Uterus (tissue), 2 donors: ENCODE measurements around the gene CADM4.

Experiments used
- CTCF ChIP-seq, 4 experiments: fragments of 200-600 bp in 2 of 4; fragments of 450-650 bp in 2 of 4; sonication (generic) in 2 of 4; IDR thresholded peaks; one replicate each; pipeline ENCODE4 v1.5.1; 2016 to 2019; ENCODE audit warnings: antibody characterized with exemption in 4 of 4, mild to moderate bottlenecking in 2 of 4, moderate library complexity in 1 of 4
- POLR2A ChIP-seq, 2 donors: fragments of 450-650 bp; IDR thresholded peaks; one replicate each; pipeline ENCODE4 v1.6.1; 2016; ENCODE audit warnings: antibody characterized with exemption in 2 of 2, mild to moderate bottlenecking in 1 of 2, moderate library complexity in 1 of 2

DNA sequence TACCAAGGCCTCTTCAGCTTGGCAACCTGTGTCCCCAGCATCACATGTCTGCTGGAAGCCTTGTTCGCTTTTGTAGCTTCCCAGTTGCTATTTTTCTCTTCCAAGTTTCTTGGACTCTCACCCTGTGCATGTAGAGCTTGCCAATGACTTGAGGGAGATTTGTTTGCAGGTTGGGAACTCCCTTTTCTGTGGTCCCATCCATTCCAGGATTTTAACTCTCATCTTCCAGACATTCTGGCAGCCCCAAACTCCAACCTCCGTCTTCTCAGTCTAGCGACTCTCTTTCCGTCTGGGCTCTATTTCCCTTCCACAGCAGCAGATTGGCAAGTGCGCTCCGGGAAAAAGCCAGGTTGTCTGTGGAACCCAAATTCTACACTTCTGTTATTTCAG is 21.3 kb upstream of the CADM4 start:
- TF ChIP-seq CTCF (IDR thresholded peaks at IDR 0.05) (no peak), POLR2A (IDR thresholded peaks at IDR 0.05) (no peak)
